HG03439 (cell line): ENCODE measurements around the gene KCNAB1.
"Not testable (repeated sequence)": the region's sequence is repeated elsewhere in the genome, so short reads cannot be mapped to it uniquely, and the experiment has no call there.

ENCODE experiments used
- ATAC-seq: cut with Tn5 transposase; IDR thresholded peaks from one replicate; pipeline ENCODE4 v1.9.1; 2021; ENCODE audit warnings: mild to moderate bottlenecking, moderate library complexity; ENCODE audit not compliant: unreplicated experiment

KCNAB1 gene

GRCh38 chr3:156120528-156121251 lies at the start of gene KCNAB1:
Gene KCNAB1 (plus strand): TSS chr3:156120578.
- no peak for ATAC-seq

DNA sequence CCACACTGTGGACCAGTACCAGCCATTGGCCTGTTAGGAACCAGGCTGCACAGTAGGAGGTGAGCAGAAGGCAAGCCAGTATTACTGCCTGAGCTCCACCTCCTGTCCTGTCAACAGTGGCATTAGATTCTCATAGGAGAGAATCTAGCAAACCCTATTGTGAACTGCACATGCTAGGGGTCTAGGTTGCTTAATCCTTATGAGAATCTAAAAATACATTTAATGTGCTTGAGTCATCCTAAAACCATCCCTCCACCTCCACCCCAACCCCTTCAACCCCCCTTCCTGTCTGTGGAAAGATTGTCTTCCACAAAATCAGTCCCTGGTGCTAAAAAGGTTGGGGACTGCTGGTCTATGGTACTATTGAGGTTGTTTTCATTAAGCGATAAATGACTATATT lies 49.3 kb upstream of the KCNAB1 start:
- no peak for ATAC-seq

GRCh38 chr3:156072950-156073657 lies 47.3 kb upstream of the KCNAB1 start:
- ATAC-seq, result not testable (repeated sequence)

GRCh38 chr3:156090126-156090525 lies 30.3 kb upstream of the KCNAB1 start:
- ATAC-seq, result no peak

- ATAC-seq, result no peak
Measured at GRCh38 chr3:156093964-156094363, 26.4 kb upstream of the KCNAB1 start.

GRCh38 chr3:156094391-156094790 lies 26.0 kb upstream of the KCNAB1 start:
- no peak for ATAC-seq

GRCh38 chr3:156095652-156096051 lies 24.7 kb upstream of the KCNAB1 start:
- not testable (repeated sequence) for ATAC-seq

- peak; percentile 73 for ATAC-seq
Measured at GRCh38 chr3:156098437-156099035, 21.8 kb upstream of the KCNAB1 start.

GRCh38 chr3:156099348-156099747 lies 21.0 kb upstream of the KCNAB1 start:
- not testable (repeated sequence) for ATAC-seq

GRCh38 chr3:156099984-156100383 lies 20.4 kb upstream of the KCNAB1 start:
- ATAC-seq, result not testable (repeated sequence)

- no peak for ATAC-seq
Measured at GRCh38 chr3:156102267-156102931, 18.0 kb upstream of the KCNAB1 start.

- no peak for ATAC-seq
Measured at GRCh38 chr3:156106721-156107373, 13.5 kb upstream of the KCNAB1 start.

GRCh38 chr3:156107504-156107903 lies 12.9 kb upstream of the KCNAB1 start:
- no peak for ATAC-seq

GRCh38 chr3:156108616-156109015 lies 11.8 kb upstream of the KCNAB1 start:
- ATAC-seq, result no peak

DNA sequence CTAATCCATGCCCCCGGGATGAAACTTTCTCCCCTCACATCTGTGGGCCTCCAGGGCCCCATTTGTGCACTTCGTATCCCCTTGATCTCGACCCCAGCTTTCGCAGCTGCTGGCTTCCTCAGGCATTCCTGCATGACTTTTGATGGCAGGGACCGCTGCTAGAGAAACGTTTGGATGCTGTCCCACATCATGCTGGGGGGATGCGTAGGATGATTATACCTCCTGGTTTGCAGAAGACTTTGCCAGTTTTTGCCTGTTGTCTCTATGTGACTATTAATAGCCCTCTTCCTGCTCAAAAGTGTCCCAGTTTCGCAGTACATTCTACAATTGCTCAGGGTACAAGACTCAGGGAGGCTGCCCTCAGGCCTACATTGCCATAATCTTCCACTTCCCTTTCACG lies 10.4 kb upstream of the KCNAB1 start:
- no peak for ATAC-seq

- ATAC-seq, result no peak
Measured at GRCh38 chr3:156126467-156126866, 6.1 kb downstream of the KCNAB1 start.

GRCh38 chr3:156131241-156131640 lies 10.9 kb downstream of the KCNAB1 start:
- ATAC-seq, result no peak

DNA sequence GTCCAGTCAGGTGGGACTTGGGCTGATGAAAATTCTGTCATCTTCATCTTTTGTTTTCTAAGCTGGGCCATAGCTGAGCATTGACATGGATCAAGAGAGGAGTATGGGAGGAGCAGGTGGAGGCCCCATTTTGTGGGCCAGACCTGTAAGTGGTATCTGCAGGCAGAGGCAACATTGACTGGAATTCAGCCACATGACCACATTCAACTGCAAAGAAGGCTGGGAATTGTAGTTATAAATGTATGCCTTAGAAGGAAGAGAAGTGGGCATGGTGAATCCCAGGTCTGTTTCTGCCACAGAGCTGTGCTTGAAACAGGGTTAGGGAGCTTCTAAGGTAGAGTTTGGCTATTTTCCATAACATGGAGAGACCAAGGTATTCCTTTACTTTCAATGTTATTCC lies 11.4 kb downstream of the KCNAB1 start:
- ATAC-seq, result no peak

- no peak for ATAC-seq
Measured at GRCh38 chr3:156132313-156132712, 11.9 kb downstream of the KCNAB1 start.

- ATAC-seq, result no peak
Measured at GRCh38 chr3:156133076-156133475, 12.7 kb downstream of the KCNAB1 start.
